ENCODE data around the gene UBE4B. TPM values are rescaled to one million over a fixed set of nuclear protein-coding genes. Genes with fewer than 3 reads are reported as not detected.

The UBE4B gene
- 71.1 TPM for total RNA-seq

DNA sequence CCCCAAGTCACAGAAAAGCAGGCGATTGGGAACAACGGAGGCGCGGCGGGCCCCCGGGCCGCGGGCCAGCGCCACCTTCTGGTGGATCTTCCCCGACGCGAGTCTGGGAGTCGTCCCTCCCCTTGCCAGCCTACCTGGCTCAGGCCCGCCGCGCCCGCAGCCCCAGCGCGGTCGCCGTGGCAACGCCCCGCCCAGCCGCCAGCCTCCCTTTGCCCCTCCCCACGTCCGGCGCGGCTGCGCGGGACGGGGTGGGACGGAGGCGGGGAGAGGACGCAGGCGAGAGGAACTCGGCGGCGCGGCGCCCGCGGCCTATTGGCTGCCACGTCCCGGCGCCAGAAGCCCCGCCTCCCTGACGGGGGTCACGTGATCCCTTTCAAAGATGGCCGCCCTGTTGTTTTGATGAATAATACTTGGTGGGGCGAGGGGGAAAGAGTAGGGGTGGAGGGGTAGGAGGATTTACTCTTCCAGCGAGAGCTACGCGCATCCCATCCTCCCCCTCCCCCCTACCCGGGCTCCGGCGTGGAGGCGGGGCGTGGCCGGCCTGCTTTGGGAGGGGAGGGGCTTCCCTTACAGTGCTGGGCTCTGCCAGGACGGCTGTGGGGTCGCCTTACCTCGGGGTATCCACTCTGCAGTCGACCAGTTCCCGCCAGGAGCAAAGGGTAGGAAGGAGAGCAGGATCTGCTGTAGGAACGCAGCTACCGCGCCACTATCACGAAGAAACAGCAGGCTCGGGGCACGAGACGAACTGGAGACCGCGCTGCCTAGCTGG lies at the start of gene UBE4B:
TSS of gene UBE4B (plus strand) at position 369 of the 769 bp plus-strand sequence. CDS start 713 bp downstream, outside the sequence.

DNA sequence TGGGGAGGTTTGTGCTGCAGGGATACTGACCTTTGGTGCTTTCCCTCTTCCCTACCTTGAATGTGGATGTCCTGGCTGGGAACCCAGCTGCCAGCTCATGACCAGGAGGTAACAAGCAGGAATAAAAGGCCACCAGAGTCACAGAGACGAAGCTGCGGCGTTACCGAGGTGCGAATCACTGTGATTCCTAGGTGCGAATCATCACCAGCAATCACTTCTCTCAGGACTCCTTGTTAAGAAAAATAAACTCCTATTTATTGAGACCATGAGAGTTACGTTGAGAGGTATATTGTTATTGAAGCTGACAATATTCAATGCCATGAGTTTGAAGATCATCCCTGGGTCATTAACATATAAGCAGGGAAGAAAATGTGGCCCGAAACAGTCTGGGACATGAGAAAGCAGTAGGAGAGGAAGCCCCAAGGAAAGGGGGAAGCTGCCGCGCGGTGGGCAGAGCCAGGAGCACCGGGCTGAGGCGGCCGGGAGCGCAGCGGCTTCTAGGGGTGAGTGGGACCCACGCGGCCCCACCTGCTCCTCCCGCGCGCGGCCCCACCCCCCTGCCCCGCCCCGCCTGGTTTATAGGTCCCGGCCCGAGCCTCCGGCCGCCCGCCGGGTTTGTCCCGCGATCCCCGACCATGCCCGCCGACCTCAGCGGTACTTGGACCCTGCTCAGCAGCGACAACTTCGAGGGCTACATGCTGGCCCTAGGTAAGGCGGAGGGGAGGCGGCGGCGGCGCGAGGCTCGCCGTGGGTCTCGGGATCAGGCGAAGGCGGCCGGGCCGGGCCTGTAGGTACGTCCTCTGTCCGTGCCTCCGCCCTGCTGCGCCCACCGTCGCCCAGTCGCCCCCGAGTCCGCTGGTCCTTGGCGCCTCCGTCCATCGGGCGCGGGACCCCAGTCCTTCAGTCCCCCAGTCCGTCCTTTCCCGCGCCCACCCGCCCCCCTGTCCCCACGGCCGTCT lies 35.9 kb upstream of the UBE4B start, which contains the start of gene RBP7:
TSS of gene RBP7 (plus strand) at position 605 of the 959 bp plus-strand sequence. CDS start at position 636, 31 bp downstream.

GRCh38 chr1:10209905-10210810 lies 177.4 kb downstream of the UBE4B start, which contains the start of gene KIF1B:
Gene KIF1B, plus strand, starts transcription at chr1:10210570. Its CDS starts 21,759 bp downstream, at chr1:10232329.

Other genes with a start within 250 kb of the UBE4B start
- 227 TPM for gene CLSTN1, start 209.0 kb upstream of the UBE4B start, total RNA-seq
- gene CTNNBIP1, start 122.7 kb upstream of the UBE4B start, total RNA-seq, result 46.5 TPM
- gene LZIC, start 89.6 kb upstream of the UBE4B start, total RNA-seq, result 66.9 TPM
- gene NMNAT1, start 89.5 kb upstream of the UBE4B start, total RNA-seq, result 10.8 TPM
- 2.6 TPM for gene RBP7, start 35.7 kb upstream of the UBE4B start, total RNA-seq
- 236 TPM for gene KIF1B, start 177.6 kb downstream of the UBE4B start, total RNA-seq

Data from camera-type eye (tissue), 1 donor.